Endothelial cell (in vitro differentiated cells): ENCODE results near the gene B4GALT2. TPM values are rescaled to one million over a fixed set of nuclear protein-coding genes. Genes with fewer than 3 reads are reported as not detected.

Experiments
- DNase-seq: peaks from one replicate; pipeline ENCODE4 v3.0.0; 2021; ENCODE audit warnings: low spot score
- H3K27ac Mint-ChIP-seq: one replicate; pipeline ENCODE4 v1.8.0; 2021; ENCODE audit warnings: mixed read lengths, inconsistent platforms; ENCODE audit not compliant: unreplicated experiment
- H3K27me3 Mint-ChIP-seq: one replicate; pipeline ENCODE4 v1.8.0; 2021; ENCODE audit warnings: mild to moderate bottlenecking, moderate library complexity, mixed read lengths, inconsistent platforms; ENCODE audit not compliant: unreplicated experiment
- H3K36me3 Mint-ChIP-seq: one replicate; pipeline ENCODE4 v1.8.0; 2021; ENCODE audit warnings: mild to moderate bottlenecking, low read depth, mixed read lengths, inconsistent platforms; ENCODE audit not compliant: unreplicated experiment
- H3K4me1 Mint-ChIP-seq: one replicate; pipeline ENCODE4 v1.8.0; 2021; ENCODE audit warnings: mild to moderate bottlenecking, mixed read lengths, inconsistent platforms; ENCODE audit not compliant: unreplicated experiment
- H3K4me3 Mint-ChIP-seq: one replicate; pipeline ENCODE4 v1.8.0; 2021; ENCODE audit warnings: mild to moderate bottlenecking, mixed read lengths, inconsistent platforms; ENCODE audit not compliant: unreplicated experiment
- H3K9me3 Mint-ChIP-seq: one replicate; pipeline ENCODE4 v1.8.0; 2021; ENCODE audit warnings: mixed read lengths, inconsistent platforms; ENCODE audit not compliant: unreplicated experiment
- total RNA-seq: library from RNA; stranded (reverse); fragmentation: NEBNext Ultra II Directional; extraction: Animal tissue kit (Norgen Biotek cat#: 25700); gene quantifications from one replicate; pipeline ENCODE4 v1.2.1, GENCODE V29; 2021; ENCODE audit not compliant: unreplicated experiment
- TF ChIP-seq, protein P1 (sequence below): fragments of 200-600 bp; sonication (generic); IDR thresholded peaks from one replicate; pipeline ENCODE4 v1.5.0; 2021; ENCODE audit warnings: antibody characterized with exemption; ENCODE audit not compliant: unreplicated experiment

The B4GALT2 gene
- total RNA-seq, 1 donor from 2014 or later = 35.4 TPM

DNA sequence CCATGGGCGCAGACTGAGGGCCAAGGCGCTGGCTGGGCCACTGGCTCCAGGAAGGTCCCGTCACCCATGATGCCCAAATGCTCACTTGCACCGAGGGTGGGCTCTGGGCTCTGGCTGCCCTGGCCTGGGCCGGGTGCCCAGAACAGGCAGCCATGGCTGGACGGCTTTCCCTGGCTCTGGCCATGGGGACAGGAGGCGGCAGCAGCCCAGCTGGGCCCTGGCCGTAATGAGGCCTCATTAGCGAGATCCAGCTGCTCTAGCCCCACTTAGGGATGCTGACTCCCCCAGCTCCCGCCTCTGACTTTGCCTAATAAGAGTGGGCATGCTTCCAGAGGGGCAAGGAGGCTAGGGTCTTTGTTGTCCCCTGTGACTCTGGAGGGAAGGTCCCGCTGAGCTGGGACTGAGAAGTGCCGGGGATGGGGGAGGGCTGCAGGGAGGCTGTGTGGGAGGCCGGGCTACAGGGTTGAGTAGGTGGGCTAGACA lies 40.5 kb downstream of the B4GALT2 start:
- Mint-ChIP-seq H3K27ac (no peak overlapping the region), H3K4me1 (peaks cover 4% of the 10 kb centered on the region), H3K4me3 (no peak overlapping the region), H3K27me3 (no peaks in the 10 kb centered on the region), H3K36me3 (no peaks in the 10 kb centered on the region), H3K9me3 (no peaks in the 10 kb centered on the region)
- TF ChIP-seq, protein P1, sequence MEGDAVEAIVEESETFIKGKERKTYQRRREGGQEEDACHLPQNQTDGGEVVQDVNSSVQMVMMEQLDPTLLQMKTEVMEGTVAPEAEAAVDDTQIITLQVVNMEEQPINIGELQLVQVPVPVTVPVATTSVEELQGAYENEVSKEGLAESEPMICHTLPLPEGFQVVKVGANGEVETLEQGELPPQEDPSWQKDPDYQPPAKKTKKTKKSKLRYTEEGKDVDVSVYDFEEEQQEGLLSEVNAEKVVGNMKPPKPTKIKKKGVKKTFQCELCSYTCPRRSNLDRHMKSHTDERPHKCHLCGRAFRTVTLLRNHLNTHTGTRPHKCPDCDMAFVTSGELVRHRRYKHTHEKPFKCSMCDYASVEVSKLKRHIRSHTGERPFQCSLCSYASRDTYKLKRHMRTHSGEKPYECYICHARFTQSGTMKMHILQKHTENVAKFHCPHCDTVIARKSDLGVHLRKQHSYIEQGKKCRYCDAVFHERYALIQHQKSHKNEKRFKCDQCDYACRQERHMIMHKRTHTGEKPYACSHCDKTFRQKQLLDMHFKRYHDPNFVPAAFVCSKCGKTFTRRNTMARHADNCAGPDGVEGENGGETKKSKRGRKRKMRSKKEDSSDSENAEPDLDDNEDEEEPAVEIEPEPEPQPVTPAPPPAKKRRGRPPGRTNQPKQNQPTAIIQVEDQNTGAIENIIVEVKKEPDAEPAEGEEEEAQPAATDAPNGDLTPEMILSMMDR = no peak
- no peak for DNase-seq

DNA sequence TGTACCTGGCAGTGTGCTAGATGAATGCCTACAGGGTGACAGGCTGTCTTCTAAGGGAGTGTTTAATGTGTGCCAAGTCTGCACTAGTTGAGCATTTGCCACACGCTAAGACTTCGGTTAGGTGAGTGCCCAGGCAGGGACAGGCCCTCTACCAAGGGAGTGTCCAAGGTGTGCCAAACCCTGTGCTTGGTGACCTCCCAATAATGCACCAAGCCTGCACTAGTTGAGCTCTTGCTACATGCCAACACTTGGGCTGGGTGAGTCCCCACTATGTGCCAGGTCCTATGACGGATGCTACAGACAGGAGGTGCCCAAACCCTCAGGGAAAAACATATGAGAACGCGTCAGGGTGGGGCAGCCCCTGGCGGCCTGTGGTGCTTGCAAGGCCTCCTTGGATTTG lies 41.5 kb downstream of the B4GALT2 start:
- Mint-ChIP-seq H3K9me3 (no peaks in the 10 kb centered on the region), H3K4me3 (no peak overlapping the region), H3K27ac (no peak overlapping the region), H3K36me3 (no peaks in the 10 kb centered on the region), H3K4me1 (peaks cover 4% of the 10 kb centered on the region), H3K27me3 (no peaks in the 10 kb centered on the region)
- TF ChIP-seq, protein P1 = no peak
- no peak for DNase-seq

DNA sequence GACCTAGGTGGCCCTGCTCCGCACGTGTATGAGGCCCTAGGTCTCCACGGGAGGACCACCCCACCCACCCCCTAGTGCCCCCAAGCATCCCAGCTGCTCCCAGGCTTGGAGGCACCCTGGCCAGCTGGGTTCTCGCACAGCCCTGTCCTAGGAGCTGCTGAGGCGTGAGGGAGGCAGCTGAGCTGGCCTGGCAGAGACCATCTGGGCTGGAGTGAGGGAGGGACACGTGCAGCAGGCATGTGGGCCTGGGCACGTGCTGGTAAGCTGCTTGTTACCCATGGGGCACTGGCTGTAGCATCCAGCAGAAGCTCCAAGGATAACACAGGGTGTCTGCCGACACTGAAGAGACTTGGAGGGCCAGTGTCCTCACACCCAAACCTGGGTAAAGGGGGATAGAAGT lies 42.1 kb downstream of the B4GALT2 start:
- H3K27ac Mint-ChIP-seq = no peak overlapping the region
- DNase-seq = no peak
- peaks cover 4% of the 10 kb centered on the region for H3K4me1 Mint-ChIP-seq
- no peaks in the 10 kb centered on the region for H3K36me3 Mint-ChIP-seq
- H3K27me3 Mint-ChIP-seq = no peaks in the 10 kb centered on the region
- TF ChIP-seq, protein P1 = no peak
- H3K9me3 Mint-ChIP-seq = no peaks in the 10 kb centered on the region
- no peak overlapping the region for H3K4me3 Mint-ChIP-seq

DNA sequence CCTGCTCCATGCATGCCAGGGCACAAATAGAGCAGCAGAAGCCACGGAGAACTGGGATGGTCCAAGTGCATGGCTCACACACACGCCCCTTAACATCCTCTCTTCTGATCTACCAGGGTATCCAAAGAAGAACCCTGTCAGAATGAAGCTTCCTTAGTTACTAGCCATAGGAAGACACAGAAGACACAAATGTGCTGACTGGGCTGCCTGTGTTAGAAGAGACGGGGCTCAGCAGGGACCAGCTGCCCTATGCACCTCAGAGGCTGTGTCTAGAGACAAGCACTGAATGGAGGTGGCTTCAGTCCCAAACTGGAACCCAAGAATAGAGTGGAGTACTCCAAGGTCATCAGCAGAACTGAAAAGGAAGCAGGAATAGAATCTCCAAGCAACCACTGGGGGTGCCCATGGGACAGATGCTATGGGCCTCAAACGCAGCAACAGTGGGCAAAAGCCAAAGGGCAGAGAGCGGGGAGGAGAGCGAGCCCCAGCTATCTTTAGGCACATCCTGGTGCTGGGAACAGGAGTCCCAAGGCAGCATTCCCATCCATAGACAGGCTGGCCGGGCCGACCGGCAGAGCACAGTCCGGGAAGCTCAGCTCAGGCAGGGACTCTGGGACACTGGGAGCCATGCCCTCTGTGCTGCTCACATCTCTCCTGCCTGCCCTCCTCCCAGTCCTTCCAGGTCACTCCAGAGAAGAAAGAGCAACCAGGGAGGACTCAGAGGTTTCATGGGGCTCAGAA lies 42.7 kb downstream of the B4GALT2 start:
- DNase-seq = no peak
- no peak overlapping the region for H3K4me3 Mint-ChIP-seq
- no peak overlapping the region for H3K27ac Mint-ChIP-seq
- no peaks in the 10 kb centered on the region for H3K9me3 Mint-ChIP-seq
- no peaks in the 10 kb centered on the region for H3K36me3 Mint-ChIP-seq
- H3K4me1 Mint-ChIP-seq = peaks cover 4% of the 10 kb centered on the region
- TF ChIP-seq, protein P1 = no peak
- H3K27me3 Mint-ChIP-seq = no peaks in the 10 kb centered on the region
